IMR-90 (cell line): Measurements from ENCODE around the gene PRSS50. TPM values are rescaled to one million over a fixed set of nuclear protein-coding genes. Genes with fewer than 3 reads are reported as not detected.

Experiments used
- ATAC-seq: fragments of 200-7000 bp; cut with Tn5 transposase; 2 replicates; pipeline ENCODE4 v1.9.1; 2020; ENCODE audit warnings: low read depth, mild to moderate bottlenecking, moderate library complexity
- BruUV-seq: library from RNA; stranded (reverse); fragments of 400-500 nt; replicated peaks from 2 replicates; lab custom pipeline; 2021; lab: Mats Ljungman, UMichigan
- CTCF ChIA-PET: fragments of 300-600 bp; formaldehyde crosslinking; extraction: SDS; loops from one replicate; lab custom pipeline; 2021; ENCODE audit warnings: antibody characterized with exemption; lab: Yijun Ruan, JAX
- POLR2A ChIA-PET: fragments of 300-600 bp; sonication (Branson Sonifier 250); formaldehyde crosslinking; loops from one replicate; lab custom pipeline; 2022; ENCODE audit warnings: antibody characterized with exemption; ENCODE audit not compliant: unreplicated experiment; lab: Charles Lee
- DNase-seq: peaks from one replicate; pipeline ENCODE4 v3.0.0; 2013
- H2AFZ ChIP-seq: replicated peaks from 2 replicates; pipeline ENCODE3; 2013; ENCODE audit warnings: low read length, mild to moderate bottlenecking; ENCODE audit not compliant: poor library complexity
- H2AK5ac ChIP-seq: 2 replicates; pipeline ENCODE4 v1.6.1; 2013; ENCODE audit warnings: low read depth, low read length, inconsistent platforms
- H2AK9ac ChIP-seq: replicated peaks from 2 replicates; pipeline ENCODE3; 2013; ENCODE audit warnings: mild to moderate bottlenecking, low read depth, low read length, moderate library complexity; ENCODE audit not compliant: poor library complexity
- H2BK120ac ChIP-seq: 2 replicates; pipeline ENCODE4 v1.6.1; 2013; ENCODE audit warnings: low read depth, low read length, inconsistent platforms
- H2BK15ac ChIP-seq: 3 replicates; pipeline ENCODE4 v1.6.1; 2013; ENCODE audit warnings: low read depth, low read length, inconsistent platforms
- H2BK20ac ChIP-seq: 2 replicates; pipeline ENCODE4 v1.6.1; 2013; ENCODE audit warnings: low read depth, mild to moderate bottlenecking, inconsistent platforms, low read length, moderate library complexity
- H2BK5ac ChIP-seq: 2 replicates; pipeline ENCODE4 v1.6.1; 2013; ENCODE audit warnings: mild to moderate bottlenecking, low read depth, low read length, inconsistent platforms; ENCODE audit not compliant: poor library complexity, severe bottlenecking
- H3K14ac ChIP-seq: replicated peaks from 2 replicates; pipeline ENCODE4 v1.6.1; 2013; ENCODE audit warnings: low read depth, low read length, inconsistent platforms
- H3K18ac ChIP-seq: 2 replicates; pipeline ENCODE4 v1.6.1; 2013; ENCODE audit warnings: low read depth, low read length, control low read depth
- H3K23ac ChIP-seq: 2 replicates; pipeline ENCODE4 v1.6.1; 2013; ENCODE audit warnings: low read depth, low read length, inconsistent platforms
- H3K27ac ChIP-seq: 2 replicates; pipeline ENCODE4 v1.5.1; 2013; ENCODE audit warnings: mild to moderate bottlenecking, control low read depth, low read length; ENCODE audit not compliant: insufficient read depth
- H3K27me3 ChIP-seq: 2 replicates; pipeline ENCODE4 v1.6.1; 2013; ENCODE audit warnings: low read length; ENCODE audit not compliant: control insufficient read depth, insufficient read depth
- H3K36me3 ChIP-seq: 2 replicates; pipeline ENCODE4 v1.6.1; 2013; ENCODE audit warnings: low read length, mixed read lengths; ENCODE audit not compliant: control insufficient read depth, insufficient read depth
- H3K4ac ChIP-seq: 2 replicates; pipeline ENCODE4 v1.6.1; 2013; ENCODE audit warnings: low read depth, low read length, inconsistent platforms
- H3K4me1 ChIP-seq: 2 replicates; pipeline ENCODE4 v1.6.1; 2013; ENCODE audit warnings: low read length, mixed read lengths; ENCODE audit not compliant: control insufficient read depth, insufficient read depth
- H3K4me2 ChIP-seq: 2 replicates; pipeline ENCODE4 v1.6.1; 2013; ENCODE audit warnings: low read depth, mild to moderate bottlenecking, control low read depth, low read length, moderate library complexity
- H3K4me3 ChIP-seq: 2 replicates; pipeline ENCODE4 v1.5.1; 2013; ENCODE audit warnings: low read depth, mild to moderate bottlenecking, control low read depth, low read length, moderate library complexity; ENCODE audit not compliant: insufficient read depth
- H3K56ac ChIP-seq: 2 replicates; pipeline ENCODE4 v1.6.1; 2013; ENCODE audit warnings: low read length, inconsistent platforms; ENCODE audit not compliant: insufficient read depth; ENCODE audit errors: extremely low read depth
- H3K79me1 ChIP-seq, 2 experiments: 2 replicates each; pipeline ENCODE4 v1.6.1; 2013; ENCODE audit warnings: low read length in 2 of 2, inconsistent platforms in 1 of 2, low read depth in 1 of 2
- H3K9ac ChIP-seq: 2 replicates; pipeline ENCODE4 v1.6.1; 2013; ENCODE audit warnings: low read depth, low read length, control low read depth
- H3K9me1 ChIP-seq: 2 replicates; pipeline ENCODE4 v1.6.1; 2013; ENCODE audit warnings: low read length, inconsistent platforms; ENCODE audit not compliant: insufficient read depth
- H3K9me3 ChIP-seq: 2 replicates; pipeline ENCODE4 v1.6.1; 2013; ENCODE audit warnings: low read length; ENCODE audit not compliant: control insufficient read depth, insufficient read depth
- H4K20me1 ChIP-seq: 2 replicates; pipeline ENCODE4 v1.6.1; 2013; ENCODE audit warnings: low read length, inconsistent platforms; ENCODE audit not compliant: insufficient read depth
- H4K5ac ChIP-seq: 2 replicates; pipeline ENCODE4 v1.6.1; 2013; ENCODE audit warnings: mild to moderate bottlenecking, low read depth, low read length, control low read depth
- H4K8ac ChIP-seq, 2 experiments: 2 replicates each; pipeline ENCODE4 v1.6.1; 2013; ENCODE audit warnings: low read depth in 2 of 2, low read length in 2 of 2, control low read depth in 1 of 2, inconsistent platforms in 1 of 2
- H4K91ac ChIP-seq: 2 replicates; pipeline ENCODE4 v1.6.1; 2013; ENCODE audit warnings: low read depth, low read length, inconsistent platforms; ENCODE audit not compliant: insufficient read depth
- CEBPB ChIP-seq: IDR thresholded peaks from 2 replicates; pipeline ENCODE4 v1.6.1; 2012; ENCODE audit warnings: low read depth, low read length, improper control_type of control experiment
- CHD1 ChIP-seq: IDR thresholded peaks from 2 replicates; pipeline ENCODE4 v1.6.1; 2012; ENCODE audit warnings: low read depth, low read length, improper control_type of control experiment
- FOS ChIP-seq: fragments of 150-350 bp; IDR thresholded peaks from 2 replicates; pipeline ENCODE4 v1.6.1; 2016; ENCODE audit warnings: low read depth, low read length
- MXI1 ChIP-seq: IDR thresholded peaks from 2 replicates; pipeline ENCODE4 v1.6.1; 2012; ENCODE audit warnings: low read depth, mild to moderate bottlenecking, low read length, moderate library complexity, borderline replicate concordance
- RAD21 ChIP-seq: IDR thresholded peaks from 2 replicates; pipeline ENCODE4 v1.6.1; 2012; ENCODE audit warnings: low read length, improper control_type of control experiment
- SMC3 ChIP-seq: fragments of 150-350 bp; IDR thresholded peaks from 2 replicates; pipeline ENCODE4 v1.6.1; 2016; ENCODE audit warnings: low read depth, mild to moderate bottlenecking, antibody characterized with exemption, low read length, moderate library complexity
- WGBS, 2 experiments: methylation state at CpG; one replicate each; pipeline versions ENCODE4 v1.1.5 to v1.1.7; 2013; ENCODE audit warnings: missing lambda C conversion rate in 2 of 2; ENCODE audit not compliant: insufficient read length in 1 of 2; ENCODE audit errors: extremely low coverage in 2 of 2; 5-methylcytosine and 5-hydroxymethylcytosine counted together
- dilution Hi-C: fragments of 300-500 bp; cut with HindIII; formaldehyde crosslinking; loops from one replicate; pipeline ENCODE4 v1.14.3; 2018; ENCODE audit warnings: low sequenced_read_pairs; ENCODE audit not compliant: unreplicated experiment
- in situ Hi-C: fragments of 300-500 bp; cut with MboI; formaldehyde crosslinking; loops from 3 replicates; pipeline ENCODE4 v1.14.3; 2019; ENCODE audit warnings: low sequenced_read_pairs, inconsistent platforms, mixed read lengths
- intact Hi-C: fragments of 100-400 bp; cut with micrococcal nuclease; formaldehyde crosslinking; loops from 2 replicates; pipeline ENCODE4 v1.10.0; 2022
- polyA plus RNA-seq, 3 experiments: library from polyadenylated mRNA; depleted of rRNA; stranded (reverse); fragments of >200 nt; gene quantifications; 2 replicates each; pipeline ENCODE4 v1.2.3, GENCODE V29; 2012; ENCODE audit warnings: low replicate concordance in 1 of 3
- total RNA-seq: library from RNA; depleted of rRNA; stranded (reverse); fragments of >200 nt; gene quantifications from 2 replicates; pipeline ENCODE4 v1.2.3, GENCODE V29; 2012

PRSS50 gene
- total and polyA plus RNA-seq, 2 of the 4 experiments (the other 2 are of a cell fraction): not detected

DNA sequence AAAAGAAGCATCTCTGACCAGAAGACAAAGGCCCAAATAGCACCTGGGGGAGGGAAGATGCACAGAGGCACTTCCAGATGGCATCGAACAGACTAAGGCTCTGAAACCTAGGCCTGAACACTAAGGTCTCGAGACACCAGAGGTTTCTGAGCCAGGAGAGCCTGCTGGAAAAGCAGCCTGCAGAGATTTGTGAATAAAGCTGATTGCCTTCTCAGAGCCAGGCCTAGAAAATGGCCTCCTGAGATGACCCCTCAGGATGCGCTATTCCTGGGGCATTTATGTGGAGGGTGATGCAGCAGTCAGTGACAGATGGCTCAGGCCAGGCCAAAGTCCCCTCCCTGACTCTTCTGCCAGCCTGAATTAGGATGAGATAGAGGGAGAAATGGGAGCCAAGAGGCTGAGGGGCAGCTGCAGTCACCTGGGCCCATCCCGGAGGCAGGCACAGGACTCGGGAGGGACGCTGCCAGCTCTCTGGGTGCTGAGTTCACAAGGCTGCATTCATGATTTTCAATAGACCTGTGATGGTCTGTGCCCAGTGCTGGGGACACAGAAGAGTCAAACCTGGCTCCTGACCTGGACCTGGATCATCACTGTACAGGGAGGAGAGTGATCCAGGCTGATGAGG, 6.9 kb downstream of the PRSS50 start:
- TF ChIP-seq SMC3: no peak
- TF ChIP-seq CEBPB: no peak
- TF ChIP-seq MXI1: no peak
- TF ChIP-seq RAD21: no peak
- no peak for TF ChIP-seq FOS
- TF ChIP-seq CHD1: no peak
- Histone ChIP-seq H3K4me3 (no peak overlapping the region), H3K9ac (no peak overlapping the region), H2AK5ac (no peak overlapping the region), H3K56ac (no peak overlapping the region), H2AK9ac (no peak overlapping the region), H2BK120ac (no peak overlapping the region), H2BK20ac (no peak overlapping the region), H2BK5ac (no peak overlapping the region), H4K5ac (no peak overlapping the region), H3K4me2 (no peak overlapping the region), H3K9me3 (no peaks in the 10 kb centered on the region), H3K18ac (no peak overlapping the region), H3K79me1 (no peaks in the 10 kb centered on the region), H2BK15ac (no peak overlapping the region), H2AFZ (no peak overlapping the region), H3K23ac (no peak overlapping the region), H3K14ac (no peak overlapping the region), H4K20me1 (no peaks in the 10 kb centered on the region), H3K36me3 (no peaks in the 10 kb centered on the region), H4K91ac (no peak overlapping the region), H3K27ac (no peak overlapping the region), H3K4ac (no peak overlapping the region), H3K9me1 (no peaks in the 10 kb centered on the region; the same call in 1 of the 2 replicates), H3K4me1 (peaks cover 3% of the 10 kb centered on the region; the same call in 1 of the 2 replicates), H3K27me3 (peaks cover 23% of the 10 kb centered on the region), H4K8ac (no peak overlapping the region)
- CTCF ChIA-PET: no interaction called here
- DNase-seq: no peak
- intact Hi-C loops (no loop called here), dilution Hi-C loops (no loop called here), in situ Hi-C loops (loop anchor here (25.0 kb wide), 1 partner anchor 652 kb away; no protein-coding TSS in a partner anchor)
- POLR2A ChIA-PET: no interaction called here
- ATAC-seq: no peak
- WGBS, 2 experiments: 80% methylated on average over 4 of the region's 6 CpGs; no CpG with 5 or more reads in 1 of the 2 experiments
- no TSS peak for BruUV-seq
